ENCODE measurements around the gene ARF5. TPM values are rescaled to one million over a fixed set of nuclear protein-coding genes. Genes with fewer than 3 reads are reported as not detected.
"Not testable (repeated sequence)": the region's sequence is repeated elsewhere in the genome, so short reads cannot be mapped to it uniquely, and the experiment has no call there.

The ARF5 gene
- 100 to 1,000 TPM; 107 to 120 TPM for total RNA-seq

- DNase-seq = peak; percentile 90
- Mint-ChIP-seq H3K4me1 (peaks cover 39% of the 10 kb centered on the region), H3K27ac (peak within 1 kb of the TSS; percentile 89), H3K9me3 (ENCODE audit: low read depth) (no peaks in the 10 kb centered on the region), H3K4me3 (peak within 1 kb of the TSS; percentile 91), H3K36me3 (peaks cover 17% of the 10 kb centered on the region), H3K27me3 (no peaks in the 10 kb centered on the region)
- CTCF ChIA-PET = interaction anchor here (0.7 to 1.2 kb wide), 5 partner anchors 32 to 621 kb away, joined by 3 read pairs; no protein-coding TSS in a partner anchor
- peak; percentile 87 for ATAC-seq
These were observed at the start of gene ARF5 for GRCh38 chr7:127588019-127588696. TSS of gene ARF5 (plus strand) at chr7:127588411. CDS start at chr7:127588499, 88 bp downstream.

GRCh38 chr7:127539116-127539515 is 49.1 kb upstream of the ARF5 start:
- Mint-ChIP-seq H3K27ac (no peak overlapping the region), H3K9me3 (ENCODE audit: low read depth) (no peaks in the 10 kb centered on the region), H3K4me3 (no peak overlapping the region), H3K36me3 (no peaks in the 10 kb centered on the region), H3K27me3 (peaks cover 42% of the 10 kb centered on the region), H3K4me1 (peaks cover 2% of the 10 kb centered on the region)
- CTCF ChIA-PET = no interaction called here
- DNase-seq (no peak), ATAC-seq (no peak)

GRCh38 chr7:127540461-127540860 is 47.8 kb upstream of the ARF5 start:
- H3K9me3 Mint-ChIP-seq (ENCODE audit: low read depth); CTCF ChIA-PET; H3K27ac Mint-ChIP-seq; H3K36me3 Mint-ChIP-seq; ATAC-seq; H3K4me1 Mint-ChIP-seq; DNase-seq; H3K4me3 Mint-ChIP-seq: not testable (repeated sequence)
- H3K27me3 Mint-ChIP-seq = peaks cover 31% of the 10 kb centered on the region

- Mint-ChIP-seq H3K9me3 (ENCODE audit: low read depth) (peaks cover under 1% of the 10 kb centered on the region), H3K36me3 (no peaks in the 10 kb centered on the region), H3K4me1 (peaks cover 1% of the 10 kb centered on the region), H3K4me3 (no peak overlapping the region), H3K27ac (no peak overlapping the region), H3K27me3 (peaks cover 21% of the 10 kb centered on the region)
- CTCF ChIA-PET = no interaction called here
- DNase-seq = no peak
- ATAC-seq = no peak
These were observed 46.7 kb upstream of the ARF5 start for GRCh38 chr7:127541548-127541947.

- ATAC-seq = no peak
- Mint-ChIP-seq H3K9me3 (ENCODE audit: low read depth) (peaks cover 3% of the 10 kb centered on the region), H3K4me3 (no peak overlapping the region), H3K4me1 (no peaks in the 10 kb centered on the region), H3K27me3 (peaks cover 5% of the 10 kb centered on the region), H3K36me3 (peaks cover 2% of the 10 kb centered on the region), H3K27ac (no peak overlapping the region)
- no peak for DNase-seq
- CTCF ChIA-PET = no interaction called here
These were observed 41.9 kb upstream of the ARF5 start for GRCh38 chr7:127546313-127546712.

- ATAC-seq (no peak), DNase-seq (no peak)
- H3K9me3 Mint-ChIP-seq (ENCODE audit: low read depth) = peaks cover 3% of the 10 kb centered on the region
- H3K27ac Mint-ChIP-seq = no peak overlapping the region
- CTCF ChIA-PET = no interaction called here
- no peaks in the 10 kb centered on the region for H3K4me1 Mint-ChIP-seq
- H3K4me3 Mint-ChIP-seq = no peak overlapping the region
- H3K36me3 Mint-ChIP-seq = peaks cover 2% of the 10 kb centered on the region
- peaks cover 5% of the 10 kb centered on the region for H3K27me3 Mint-ChIP-seq
These were observed 38.0 kb upstream of the ARF5 start for GRCh38 chr7:127550247-127550646.

GRCh38 chr7:127551941-127552340 is 36.3 kb upstream of the ARF5 start:
- Mint-ChIP-seq H3K36me3 (no peaks in the 10 kb centered on the region), H3K4me1 (no peaks in the 10 kb centered on the region), H3K4me3 (no peak overlapping the region), H3K9me3 (ENCODE audit: low read depth) (no peaks in the 10 kb centered on the region), H3K27ac (no peak overlapping the region), H3K27me3 (peaks cover 5% of the 10 kb centered on the region)
- ATAC-seq (no peak), DNase-seq (no peak)
- CTCF ChIA-PET = no interaction called here

GRCh38 chr7:127556404-127556803 is 31.8 kb upstream of the ARF5 start:
- no peak for DNase-seq
- no peak for ATAC-seq
- no peaks in the 10 kb centered on the region for H3K9me3 Mint-ChIP-seq (ENCODE audit: low read depth)
- CTCF ChIA-PET = no interaction called here
- H3K36me3 Mint-ChIP-seq = no peaks in the 10 kb centered on the region
- H3K27me3 Mint-ChIP-seq = no peaks in the 10 kb centered on the region
- H3K4me3 Mint-ChIP-seq = no peak overlapping the region
- no peak overlapping the region for H3K27ac Mint-ChIP-seq
- H3K4me1 Mint-ChIP-seq = no peaks in the 10 kb centered on the region

- no peaks in the 10 kb centered on the region for H3K36me3 Mint-ChIP-seq
- ATAC-seq (no peak), DNase-seq (no peak)
- H3K27me3 Mint-ChIP-seq = no peaks in the 10 kb centered on the region
- H3K27ac Mint-ChIP-seq = no peak overlapping the region
- H3K4me1 Mint-ChIP-seq = no peaks in the 10 kb centered on the region
- CTCF ChIA-PET = no interaction called here
- no peak overlapping the region for H3K4me3 Mint-ChIP-seq
- no peaks in the 10 kb centered on the region for H3K9me3 Mint-ChIP-seq (ENCODE audit: low read depth)
These were observed 30.4 kb upstream of the ARF5 start for GRCh38 chr7:127557803-127558202.

- Mint-ChIP-seq H3K4me3 (no peak overlapping the region), H3K36me3 (peaks cover 2% of the 10 kb centered on the region), H3K4me1 (no peaks in the 10 kb centered on the region), H3K27ac (no peak overlapping the region), H3K27me3 (no peaks in the 10 kb centered on the region), H3K9me3 (ENCODE audit: low read depth) (no peaks in the 10 kb centered on the region)
- DNase-seq (no peak), ATAC-seq (no peak)
- CTCF ChIA-PET = no interaction called here
These were observed 22.0 kb upstream of the ARF5 start for GRCh38 chr7:127566242-127566641.

- DNase-seq, H3K27ac Mint-ChIP-seq, CTCF ChIA-PET: not testable (repeated sequence)
These were observed 20.2 kb upstream of the ARF5 start for GRCh38 chr7:127568034-127568433.

GRCh38 chr7:127571741-127572505 is 16.3 kb upstream of the ARF5 start:
- H3K4me1 Mint-ChIP-seq = no peaks in the 10 kb centered on the region
- CTCF ChIA-PET = no interaction called here
- no peak overlapping the region for H3K27ac Mint-ChIP-seq
- ATAC-seq (no peak), DNase-seq (no peak)
- H3K27me3 Mint-ChIP-seq = no peaks in the 10 kb centered on the region
- H3K36me3 Mint-ChIP-seq = peaks cover 3% of the 10 kb centered on the region
- no peak overlapping the region for H3K4me3 Mint-ChIP-seq
- H3K9me3 Mint-ChIP-seq (ENCODE audit: low read depth) = no peaks in the 10 kb centered on the region

More at GRCh38 chr7:127568034-127568433, 20.2 kb upstream of the ARF5 start:
- not testable (repeated sequence) for ATAC-seq; H3K4me1 Mint-ChIP-seq; H3K36me3 Mint-ChIP-seq; H3K4me3 Mint-ChIP-seq; H3K27me3 Mint-ChIP-seq; H3K9me3 Mint-ChIP-seq (ENCODE audit: low read depth)

- DNase-seq (no peak), ATAC-seq (no peak)
- peaks cover 16% of the 10 kb centered on the region for H3K4me1 Mint-ChIP-seq
- peaks cover 17% of the 10 kb centered on the region for H3K36me3 Mint-ChIP-seq
- no peak overlapping the region for H3K4me3 Mint-ChIP-seq
- CTCF ChIA-PET = no interaction called here
- H3K27ac Mint-ChIP-seq = no peak overlapping the region
- H3K9me3 Mint-ChIP-seq (ENCODE audit: low read depth) = no peaks in the 10 kb centered on the region
- H3K27me3 Mint-ChIP-seq = no peaks in the 10 kb centered on the region
These were observed 10.1 kb upstream of the ARF5 start for GRCh38 chr7:127578036-127578684.

Data from activated CD8-positive, alpha-beta memory T cell treated with anti-CD3 and anti-CD28 coated beads, Interleukin-2, amount 10 ng/mL, durations not matched to agents 7 days and 5 days (primary cell).